Activated CD4-positive, alpha-beta memory T cell treated with anti-CD3 and anti-CD28 coated beads, Interleukin-2, amount 10 ng/mL, durations not matched to agents 7 days and 5 days (primary cell): Measurements from ENCODE around the gene FOXK2. TPM values are rescaled to one million over a fixed set of nuclear protein-coding genes. Genes with fewer than 3 reads are reported as not detected.
A peak's percentile ranks its signal among the peaks of the same experiment; 100 is the strongest.
"Not testable (repeated sequence)": the region's sequence is repeated elsewhere in the genome, so short reads cannot be mapped to it uniquely, and the experiment has no call there.

Source experiments
- CTCF ChIA-PET: fragments of 350-600 bp; sonication (Branson Sonifier 250); formaldehyde crosslinking; loops from one replicate; lab custom pipeline; 2021; ENCODE audit warnings: antibody characterized with exemption, inconsistent platforms; lab: Charles Lee
- POLR2A ChIA-PET: fragments of 350-600 bp; sonication (Branson Sonifier 250); formaldehyde crosslinking; loops from one replicate; lab custom pipeline; 2021; ENCODE audit warnings: antibody characterized with exemption; lab: Charles Lee
- DNase-seq: peaks from one replicate; pipeline ENCODE4 v3.0.0-alpha.2; 2020
- H3K27ac Mint-ChIP-seq: one replicate; pipeline ENCODE4 v1.8.0; 2021; ENCODE audit warnings: mild to moderate bottlenecking, mixed read lengths
- H3K27me3 Mint-ChIP-seq: one replicate; pipeline ENCODE4 v1.8.0; 2021; ENCODE audit warnings: mixed read lengths
- H3K36me3 Mint-ChIP-seq: one replicate; pipeline ENCODE4 v1.8.0; 2021; ENCODE audit warnings: low read depth, mixed read lengths
- H3K4me1 Mint-ChIP-seq: one replicate; pipeline ENCODE4 v1.8.0; 2021; ENCODE audit warnings: mixed read lengths
- H3K4me3 Mint-ChIP-seq: one replicate; pipeline ENCODE4 v1.8.0; 2021; ENCODE audit warnings: mild to moderate bottlenecking, mixed read lengths
- H3K9me3 Mint-ChIP-seq: one replicate; pipeline ENCODE4 v1.8.0; 2021; ENCODE audit warnings: mixed read lengths
- total RNA-seq, 2 experiments: library from RNA; stranded (reverse); gene quantifications; one replicate each; pipeline ENCODE4 v1.2.3, GENCODE V29; 2021

The FOXK2 gene
- total RNA-seq, 2 experiments from 2014 or later: 53.3 to 68.2 TPM

DNA sequence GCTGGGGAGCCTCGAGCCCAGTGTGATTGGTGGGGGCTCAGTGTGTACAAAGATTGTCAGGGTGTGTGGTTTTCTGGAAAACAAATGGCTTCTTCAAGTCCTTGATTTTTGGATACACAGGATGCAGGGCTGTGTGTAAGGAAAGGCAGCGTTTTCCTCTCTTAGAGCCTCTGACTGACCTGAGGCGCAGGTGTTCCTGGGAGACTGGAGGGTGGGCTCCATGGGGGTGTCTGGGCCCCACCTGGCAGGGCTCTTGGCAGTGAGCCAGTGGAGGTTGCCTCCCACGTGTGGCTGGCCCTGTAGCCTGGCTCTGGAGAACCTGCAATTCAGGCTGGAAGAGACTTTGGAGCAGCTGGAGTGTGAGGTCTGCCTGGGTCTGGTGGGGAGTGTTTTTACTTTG, 5.0 kb downstream of the FOXK2 start:
- Mint-ChIP-seq H3K4me3 (no peak overlapping the region), H3K27me3 (no peaks in the 10 kb centered on the region), H3K9me3 (no peaks in the 10 kb centered on the region), H3K4me1 (peaks cover 51% of the 10 kb centered on the region), H3K27ac (no peak overlapping the region), H3K36me3 (peaks cover 28% of the 10 kb centered on the region)
- POLR2A ChIA-PET: no interaction called here
- DNase-seq: no peak
- CTCF ChIA-PET: no interaction called here

DNA sequence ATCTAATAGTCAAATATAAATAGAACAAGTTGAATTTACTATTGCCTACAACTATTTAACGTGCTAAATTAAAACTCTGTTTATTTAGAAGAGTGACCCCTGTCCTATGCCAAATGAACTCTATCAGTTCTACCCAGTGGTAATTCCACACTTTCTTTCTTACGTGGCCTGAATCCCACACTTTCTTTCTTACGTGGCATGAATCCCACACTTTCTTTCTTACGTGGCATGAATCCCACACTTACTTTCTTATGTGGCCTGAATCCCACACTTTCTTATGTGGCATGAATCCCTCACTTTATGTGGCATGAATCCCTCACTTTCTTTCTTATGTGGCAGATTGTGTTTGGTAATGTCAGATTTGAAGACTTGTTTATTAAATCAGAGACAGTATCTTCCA, 6.2 kb downstream of the FOXK2 start:
- H3K27ac Mint-ChIP-seq: peak overlapping the region; percentile 44
- H3K4me3 Mint-ChIP-seq: no peak overlapping the region
- CTCF ChIA-PET: no interaction called here
- H3K36me3 Mint-ChIP-seq: peaks cover 25% of the 10 kb centered on the region
- no peaks in the 10 kb centered on the region for H3K27me3 Mint-ChIP-seq
- POLR2A ChIA-PET: no interaction called here
- H3K4me1 Mint-ChIP-seq: peaks cover 55% of the 10 kb centered on the region
- H3K9me3 Mint-ChIP-seq: no peaks in the 10 kb centered on the region
- DNase-seq: no peak

DNA sequence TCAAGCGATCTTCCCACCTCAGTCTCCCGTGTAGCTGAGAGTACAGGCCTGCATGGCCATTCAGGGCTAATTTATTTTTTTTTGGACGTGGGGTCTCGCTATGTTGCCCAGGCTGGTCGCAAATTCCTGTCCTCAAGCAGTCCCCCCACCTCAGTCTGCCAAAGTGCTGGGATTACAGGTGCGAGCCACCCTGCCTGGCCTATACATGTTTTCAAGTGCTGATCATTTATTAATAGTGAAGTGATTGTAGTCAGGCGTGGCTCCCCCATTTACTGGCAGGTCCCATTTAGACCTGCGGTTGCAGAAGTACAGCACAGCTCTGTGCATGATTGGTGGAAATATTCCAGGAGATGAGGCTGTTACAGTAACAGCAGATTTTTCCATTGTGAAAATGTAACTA, 8.4 kb downstream of the FOXK2 start:
- POLR2A ChIA-PET: interaction anchor here (1.5 to 5.5 kb wide), 2 partner anchors 8 to 30 kb away, joined by 5 to 38 read pairs; partner anchors contain the start of gene FOXK2
- CTCF ChIA-PET: no interaction called here
- DNase-seq: no peak
- Mint-ChIP-seq H3K27ac (no peak overlapping the region), H3K4me1 (peaks cover 47% of the 10 kb centered on the region), H3K27me3 (no peaks in the 10 kb centered on the region), H3K9me3 (no peaks in the 10 kb centered on the region), H3K4me3 (no peak overlapping the region), H3K36me3 (peaks cover 23% of the 10 kb centered on the region)

DNA sequence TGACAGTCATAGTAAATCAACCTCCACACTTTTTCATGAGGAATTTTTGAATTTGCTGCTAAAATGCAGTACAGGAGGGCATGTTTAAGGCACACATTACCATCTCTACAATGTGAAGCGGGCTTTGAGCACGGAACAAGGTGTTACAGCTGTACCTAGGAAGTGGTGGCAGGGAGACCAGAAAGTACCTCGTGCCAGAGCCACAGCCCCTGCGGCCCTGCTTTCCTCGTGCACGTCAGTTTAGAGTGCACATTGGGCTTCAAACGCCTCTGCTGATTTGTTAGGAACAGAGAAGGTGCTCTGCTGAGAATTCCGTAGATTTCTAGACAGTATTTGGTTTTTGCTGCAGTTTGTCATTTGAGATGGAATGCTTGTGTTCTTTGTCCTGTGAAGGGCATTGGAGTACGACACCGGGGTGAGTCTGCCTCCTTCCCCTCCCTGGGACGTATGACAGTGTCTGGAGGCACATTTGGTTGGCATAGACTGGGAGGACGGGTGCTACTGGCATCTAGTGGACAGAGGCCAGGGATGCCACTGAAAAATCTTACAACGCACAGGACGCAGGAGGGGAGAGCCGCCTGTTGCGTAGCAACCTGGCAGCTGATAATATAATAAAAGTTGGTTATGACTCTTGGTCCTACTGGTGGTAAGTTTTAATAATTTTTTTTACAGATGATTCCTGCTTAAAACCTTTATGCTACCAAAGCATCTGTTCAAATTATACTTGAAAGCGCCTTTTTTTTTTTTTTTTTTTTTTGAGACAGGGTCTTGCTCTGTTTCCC, 9.1 kb downstream of the FOXK2 start:
- H3K9me3 Mint-ChIP-seq: no peaks in the 10 kb centered on the region
- H3K36me3 Mint-ChIP-seq: peaks cover 20% of the 10 kb centered on the region
- CTCF ChIA-PET: interaction anchor here (0.7 to 2.2 kb wide), 2 partner anchors 23 to 25 kb away, joined by 3 to 6 read pairs; no protein-coding TSS in a partner anchor
- POLR2A ChIA-PET: interaction anchor here (5.5 kb wide), 1 partner anchor 9 kb away, joined by 38 read pairs; the partner anchor contains the start of gene FOXK2
- no peaks in the 10 kb centered on the region for H3K27me3 Mint-ChIP-seq
- peaks cover 47% of the 10 kb centered on the region for H3K4me1 Mint-ChIP-seq
- no peak overlapping the region for H3K27ac Mint-ChIP-seq
- no peak for DNase-seq
- no peak overlapping the region for H3K4me3 Mint-ChIP-seq

DNA sequence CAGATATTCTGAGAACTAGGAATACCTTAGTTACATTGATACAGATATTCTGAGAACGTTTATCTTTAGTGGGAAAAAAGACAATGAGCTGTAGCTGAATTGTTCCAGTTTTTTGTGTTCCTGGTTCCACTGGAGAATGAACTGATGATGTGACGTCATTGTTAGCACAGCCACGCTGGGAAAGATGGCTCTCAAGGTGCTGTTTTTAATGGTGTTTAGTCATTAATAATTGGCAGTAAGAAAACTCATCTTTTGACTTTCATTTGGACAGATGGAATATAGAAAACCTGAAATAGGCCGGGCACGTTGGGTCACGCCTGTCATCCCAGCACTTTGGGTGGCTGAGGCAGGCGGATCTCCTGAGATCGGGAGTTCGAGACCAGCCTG, 10.4 kb downstream of the FOXK2 start:
- Mint-ChIP-seq H3K9me3 (no peaks in the 10 kb centered on the region), H3K27ac (no peak overlapping the region), H3K4me3 (no peak overlapping the region), H3K4me1 (peaks cover 49% of the 10 kb centered on the region), H3K27me3 (no peaks in the 10 kb centered on the region), H3K36me3 (peaks cover 16% of the 10 kb centered on the region)
- no peak for DNase-seq
- ChIA-PET CTCF (interaction anchor here (0.6 to 2.5 kb wide), 5 partner anchors 10 to 59 kb away, joined by 3 to 14 read pairs (median 4); partner anchors contain the start of gene FOXK2), POLR2A (interaction anchor here (5.5 kb wide), 1 partner anchor 10 kb away, joined by 38 read pairs; the partner anchor contains the start of gene FOXK2)

DNA sequence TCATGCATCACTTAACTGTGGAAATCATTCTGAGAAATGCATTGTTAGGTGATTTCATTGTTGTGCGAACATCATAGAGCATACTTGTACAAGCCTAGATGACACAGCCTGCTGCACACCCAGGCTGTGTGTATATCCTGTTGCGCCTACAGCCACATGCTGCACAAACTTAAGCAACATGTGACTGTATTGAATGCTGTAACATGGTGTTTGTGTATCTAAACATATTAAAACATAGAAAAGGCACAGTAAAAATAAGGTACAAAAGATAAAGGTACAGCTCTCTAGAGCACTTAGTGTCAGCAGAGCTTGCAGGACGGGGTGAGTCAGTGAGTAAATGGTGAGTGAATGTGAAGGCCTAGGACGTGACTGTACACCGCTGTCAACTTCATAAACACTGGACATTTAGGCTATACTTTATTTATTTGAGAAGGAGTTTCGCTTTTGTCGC, 11.9 kb downstream of the FOXK2 start:
- H3K4me3 Mint-ChIP-seq: no peak overlapping the region
- no peak for DNase-seq
- H3K27me3 Mint-ChIP-seq: no peaks in the 10 kb centered on the region
- H3K36me3 Mint-ChIP-seq: peaks cover 13% of the 10 kb centered on the region
- POLR2A ChIA-PET: interaction anchor here (5.5 kb wide), 1 partner anchor 12 kb away, joined by 38 read pairs; the partner anchor contains the start of gene FOXK2
- peak overlapping the region; percentile 77 for H3K27ac Mint-ChIP-seq
- no peaks in the 10 kb centered on the region for H3K9me3 Mint-ChIP-seq
- peaks cover 57% of the 10 kb centered on the region for H3K4me1 Mint-ChIP-seq
- CTCF ChIA-PET: interaction anchor here (1.2 to 2.5 kb wide), 2 partner anchors 10 to 11 kb away, joined by 3 to 14 read pairs; partner anchors contain the start of gene FOXK2

DNA sequence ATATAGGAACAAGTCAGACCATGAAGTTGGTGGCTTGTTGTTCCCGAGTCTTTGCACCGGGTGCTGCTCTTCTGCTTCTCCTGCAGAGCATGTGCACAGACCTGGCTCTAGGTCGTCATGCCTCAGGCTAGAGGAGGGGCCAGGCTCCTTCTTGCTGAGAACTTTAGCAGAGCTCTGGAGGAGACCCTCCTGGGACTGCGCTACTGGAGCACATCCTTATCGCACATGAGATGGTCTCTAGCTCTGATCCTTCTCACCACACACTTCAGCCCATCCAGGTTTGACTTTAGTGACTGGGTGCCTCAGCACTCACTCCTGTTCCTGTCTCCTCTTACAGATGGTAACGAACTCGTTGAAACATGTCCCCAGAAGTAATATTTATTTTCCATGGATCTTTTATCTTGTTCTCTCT, 14.9 kb downstream of the FOXK2 start:
- Mint-ChIP-seq H3K27me3 (no peaks in the 10 kb centered on the region), H3K27ac (peak overlapping the region; percentile 66), H3K36me3 (peaks cover 10% of the 10 kb centered on the region), H3K4me1 (peaks cover 65% of the 10 kb centered on the region), H3K4me3 (no peak overlapping the region), H3K9me3 (no peaks in the 10 kb centered on the region)
- ChIA-PET POLR2A (interaction anchor here (3.1 kb wide), 1 partner anchor 15 kb away, joined by 21 read pairs; the partner anchor contains the start of gene FOXK2), CTCF (interaction anchor here (4.7 kb wide), 1 partner anchor 19 kb away, joined by 21 read pairs; no protein-coding TSS in a partner anchor)
- DNase-seq: no peak

DNA sequence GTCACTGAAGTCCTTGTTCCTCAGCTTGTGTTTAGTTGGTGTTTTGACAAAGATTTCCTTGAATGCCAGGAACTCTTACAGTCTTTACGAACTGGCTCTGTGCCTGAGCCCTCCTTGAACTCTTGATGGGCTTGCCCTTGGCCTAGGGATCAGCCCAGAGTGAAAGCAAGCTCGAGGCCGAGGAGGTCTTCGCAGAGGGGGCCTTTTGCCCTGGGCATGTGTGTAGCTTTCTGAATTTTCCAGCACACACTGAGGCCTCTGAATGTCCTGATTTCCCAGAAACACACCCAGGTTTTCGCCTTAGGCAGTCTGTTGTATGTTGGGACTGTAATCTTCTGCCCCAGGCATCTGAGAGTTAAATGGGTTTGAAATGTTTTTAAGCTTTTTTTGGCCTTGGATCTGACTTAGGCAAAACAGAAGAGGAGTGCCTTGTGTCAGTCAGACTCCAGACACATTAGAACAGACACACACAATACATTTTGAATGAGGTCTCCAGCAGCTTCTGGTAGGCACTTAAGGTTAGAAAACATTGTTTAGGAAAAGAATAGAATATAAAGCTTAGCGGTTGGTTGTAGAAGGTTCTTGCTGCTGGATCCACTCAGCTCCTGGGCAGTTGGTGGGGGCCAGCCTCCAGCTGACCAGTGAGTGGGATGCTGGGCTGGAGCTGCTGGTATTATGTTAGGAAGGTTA, 17.1 kb downstream of the FOXK2 start:
- Mint-ChIP-seq H3K36me3 (peaks cover 5% of the 10 kb centered on the region), H3K9me3 (no peaks in the 10 kb centered on the region), H3K4me1 (peaks cover 52% of the 10 kb centered on the region), H3K27ac (peak overlapping the region; percentile 66), H3K4me3 (peak overlapping the region; percentile 19), H3K27me3 (no peaks in the 10 kb centered on the region)
- POLR2A ChIA-PET: interaction anchor here (0.7 to 3.1 kb wide), 5 partner anchors 17 to 79 kb away, joined by 3 to 21 read pairs (median 3); partner anchors contain the start of gene FOXK2
- CTCF ChIA-PET: interaction anchor here (0.7 to 4.7 kb wide), 3 partner anchors 14 to 41 kb away, joined by 3 to 21 read pairs (median 13); no protein-coding TSS in a partner anchor
- DNase-seq: no peak

DNA sequence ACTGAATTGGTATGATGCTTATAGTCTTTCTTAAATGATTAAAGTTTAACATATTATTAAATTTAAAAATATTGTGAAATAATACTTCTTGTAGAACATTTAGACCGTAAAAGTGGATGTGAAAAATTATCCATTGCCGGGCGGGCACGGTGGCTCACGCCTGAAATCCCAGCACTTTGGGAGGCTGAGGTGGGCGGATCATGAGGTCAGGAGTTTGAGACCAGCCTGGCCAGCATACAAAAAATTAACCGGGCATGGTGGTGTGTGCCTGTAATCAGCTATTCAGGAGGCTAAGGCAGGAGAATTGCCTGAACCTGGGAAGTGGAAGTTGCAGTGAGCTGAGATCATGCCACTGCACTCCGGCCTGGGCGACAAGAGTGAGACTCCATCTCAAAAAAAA, 17.7 kb downstream of the FOXK2 start:
- H3K27me3 Mint-ChIP-seq, H3K4me3 Mint-ChIP-seq, H3K9me3 Mint-ChIP-seq, DNase-seq, H3K36me3 Mint-ChIP-seq, H3K27ac Mint-ChIP-seq: not testable (repeated sequence)
- ChIA-PET POLR2A (interaction anchor here (0.7 to 3.1 kb wide), 2 partner anchors 17 to 41 kb away, joined by 3 to 21 read pairs; partner anchors contain the start of gene FOXK2), CTCF (interaction anchor here (2.8 to 4.7 kb wide), 2 partner anchors 14 to 17 kb away, joined by 13 to 21 read pairs; no protein-coding TSS in a partner anchor)
- peaks cover 52% of the 10 kb centered on the region for H3K4me1 Mint-ChIP-seq

DNA sequence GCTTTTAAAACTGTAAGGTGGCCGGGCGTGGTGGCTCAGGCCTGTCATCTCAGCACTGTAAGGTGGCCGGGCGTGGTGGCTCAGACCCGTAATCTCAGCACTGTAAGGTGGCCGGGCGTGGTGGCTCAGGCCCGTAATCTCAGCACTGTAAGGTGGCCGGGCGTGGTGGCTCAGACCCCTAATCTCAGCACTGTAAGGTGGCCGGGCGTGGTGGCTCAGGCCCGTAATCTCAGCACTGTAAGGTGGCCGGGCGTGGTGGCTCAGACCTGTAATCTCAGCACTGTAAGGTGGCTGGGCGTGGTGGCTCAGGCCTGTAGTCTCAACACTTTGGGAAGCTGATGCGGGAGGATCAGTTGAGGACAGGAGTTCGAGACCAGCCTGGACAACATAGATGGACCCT, 19.5 kb downstream of the FOXK2 start:
- H3K27me3 Mint-ChIP-seq, DNase-seq, H3K27ac Mint-ChIP-seq, CTCF ChIA-PET, H3K4me3 Mint-ChIP-seq, H3K36me3 Mint-ChIP-seq, H3K9me3 Mint-ChIP-seq, POLR2A ChIA-PET: not testable (repeated sequence)
- H3K4me1 Mint-ChIP-seq: peaks cover 53% of the 10 kb centered on the region

DNA sequence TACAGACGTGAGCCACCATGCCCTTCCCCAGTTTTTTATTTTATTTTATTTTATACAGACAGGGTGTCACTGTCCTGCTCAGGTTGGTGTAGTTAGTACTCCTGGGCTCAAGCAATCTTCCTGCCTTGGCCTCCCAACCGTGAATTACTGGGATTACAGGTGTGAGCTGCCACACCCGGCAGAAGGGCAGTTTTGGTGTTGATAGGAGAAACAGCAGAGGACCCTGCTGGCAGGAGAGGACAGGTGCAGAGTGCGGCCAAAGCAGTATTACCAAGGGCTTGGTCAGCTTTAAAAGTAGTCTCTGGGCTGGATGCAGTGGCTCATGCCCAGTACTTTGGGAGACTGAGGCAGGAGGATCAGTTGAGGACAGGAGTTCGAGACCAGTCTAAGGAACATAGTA, 22.9 kb downstream of the FOXK2 start:
- DNase-seq: no peak
- H3K36me3 Mint-ChIP-seq: peaks cover 5% of the 10 kb centered on the region
- no peaks in the 10 kb centered on the region for H3K9me3 Mint-ChIP-seq
- no peaks in the 10 kb centered on the region for H3K27me3 Mint-ChIP-seq
- CTCF ChIA-PET: no interaction called here
- H3K4me3 Mint-ChIP-seq: no peak overlapping the region
- peaks cover 33% of the 10 kb centered on the region for H3K4me1 Mint-ChIP-seq
- POLR2A ChIA-PET: no interaction called here
- no peak overlapping the region for H3K27ac Mint-ChIP-seq

DNA sequence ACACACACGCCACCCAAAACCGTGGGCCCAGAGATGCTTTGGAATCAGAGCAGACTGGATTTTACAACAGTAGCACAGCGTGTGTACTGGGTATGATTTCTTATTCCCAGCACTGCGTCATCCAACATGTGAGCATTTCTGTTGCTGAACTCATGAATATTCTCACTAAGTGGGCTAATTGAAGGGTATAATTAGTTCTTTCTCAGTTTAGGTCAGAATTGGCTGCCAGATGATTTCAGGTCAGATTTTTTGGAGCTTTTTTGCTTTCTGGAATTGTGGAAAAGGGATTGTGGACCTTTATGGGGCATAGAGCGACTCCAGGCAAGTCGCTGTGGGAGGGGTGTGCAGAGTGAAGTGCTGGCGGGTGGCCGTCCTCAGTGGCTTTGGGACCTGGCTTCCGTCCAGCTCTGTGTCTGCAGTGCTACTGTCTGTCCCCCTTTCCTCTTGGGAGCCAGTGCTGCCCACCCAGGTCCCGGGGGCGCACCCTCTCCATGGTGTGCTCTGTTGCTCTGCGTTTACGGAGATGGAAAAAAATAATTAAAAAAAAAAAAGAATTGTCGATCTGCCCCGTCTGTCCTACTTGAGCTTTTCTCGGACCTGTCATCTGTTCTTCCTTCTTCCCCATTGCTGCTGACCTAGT, 25.0 kb downstream of the FOXK2 start:
- POLR2A ChIA-PET: no interaction called here

More for the DNA sequence above, 25.0 kb downstream of the FOXK2 start:
- H3K27me3 Mint-ChIP-seq: no peaks in the 10 kb centered on the region
- peaks cover 5% of the 10 kb centered on the region for H3K36me3 Mint-ChIP-seq
- H3K9me3 Mint-ChIP-seq: no peaks in the 10 kb centered on the region
- no peak for DNase-seq
- CTCF ChIA-PET: interaction anchor here (1.1 to 1.5 kb wide), 2 partner anchors 9 to 10 kb away, joined by 3 read pairs; no protein-coding TSS in a partner anchor
- H3K4me3 Mint-ChIP-seq: no peak overlapping the region
- H3K4me1 Mint-ChIP-seq: peaks cover 26% of the 10 kb centered on the region
- H3K27ac Mint-ChIP-seq: no peak overlapping the region
